ENCODE data around the gene TRIM23.

GRCh38 chr5:65563777-65564176 lies 60.4 kb downstream of the TRIM23 start:
- TF ChIP-seq CTCF (IDR thresholded peaks at IDR 0.05), result no peak
- no peak for TF ChIP-seq EP300 (IDR thresholded peaks at IDR 0.05; ENCODE audit: low read depth)
- no peak for TF ChIP-seq POLR2A (IDR thresholded peaks at IDR 0.05)

All from transverse colon (tissue), 3 donors.